IMR-90 (cell line): ENCODE measurements around the gene USP30. TPM values are rescaled to one million over a fixed set of nuclear protein-coding genes. Genes with fewer than 3 reads are reported as not detected.

Experiments
- ATAC-seq: fragments of 200-7000 bp; cut with Tn5 transposase; 2 replicates; pipeline ENCODE4 v1.9.1; 2020; ENCODE audit warnings: low read depth, mild to moderate bottlenecking, moderate library complexity
- BruUV-seq: library from RNA; stranded (reverse); fragments of 400-500 nt; replicated peaks from 2 replicates; lab custom pipeline; 2021; lab: Mats Ljungman, UMichigan
- CTCF ChIA-PET: fragments of 300-600 bp; formaldehyde crosslinking; extraction: SDS; loops from one replicate; lab custom pipeline; 2021; ENCODE audit warnings: antibody characterized with exemption; lab: Yijun Ruan, JAX
- POLR2A ChIA-PET: fragments of 300-600 bp; sonication (Branson Sonifier 250); formaldehyde crosslinking; loops from one replicate; lab custom pipeline; 2022; ENCODE audit warnings: antibody characterized with exemption; ENCODE audit not compliant: unreplicated experiment; lab: Charles Lee
- DNase-seq: peaks from one replicate; pipeline ENCODE4 v3.0.0; 2013
- H2AFZ ChIP-seq: replicated peaks from 2 replicates; pipeline ENCODE3; 2013; ENCODE audit warnings: low read length, mild to moderate bottlenecking; ENCODE audit not compliant: poor library complexity
- H2AK5ac ChIP-seq: 2 replicates; pipeline ENCODE4 v1.6.1; 2013; ENCODE audit warnings: low read depth, low read length, inconsistent platforms
- H2AK9ac ChIP-seq: replicated peaks from 2 replicates; pipeline ENCODE3; 2013; ENCODE audit warnings: mild to moderate bottlenecking, low read depth, low read length, moderate library complexity; ENCODE audit not compliant: poor library complexity
- H2BK120ac ChIP-seq: 2 replicates; pipeline ENCODE4 v1.6.1; 2013; ENCODE audit warnings: low read depth, low read length, inconsistent platforms
- H2BK15ac ChIP-seq: 3 replicates; pipeline ENCODE4 v1.6.1; 2013; ENCODE audit warnings: low read depth, low read length, inconsistent platforms
- H2BK20ac ChIP-seq: 2 replicates; pipeline ENCODE4 v1.6.1; 2013; ENCODE audit warnings: low read depth, mild to moderate bottlenecking, inconsistent platforms, low read length, moderate library complexity
- H2BK5ac ChIP-seq: 2 replicates; pipeline ENCODE4 v1.6.1; 2013; ENCODE audit warnings: mild to moderate bottlenecking, low read depth, low read length, inconsistent platforms; ENCODE audit not compliant: poor library complexity, severe bottlenecking
- H3K14ac ChIP-seq: replicated peaks from 2 replicates; pipeline ENCODE4 v1.6.1; 2013; ENCODE audit warnings: low read depth, low read length, inconsistent platforms
- H3K18ac ChIP-seq: 2 replicates; pipeline ENCODE4 v1.6.1; 2013; ENCODE audit warnings: low read depth, low read length, control low read depth
- H3K23ac ChIP-seq: 2 replicates; pipeline ENCODE4 v1.6.1; 2013; ENCODE audit warnings: low read depth, low read length, inconsistent platforms
- H3K27ac ChIP-seq: 2 replicates; pipeline ENCODE4 v1.5.1; 2013; ENCODE audit warnings: mild to moderate bottlenecking, control low read depth, low read length; ENCODE audit not compliant: insufficient read depth
- H3K27me3 ChIP-seq: 2 replicates; pipeline ENCODE4 v1.6.1; 2013; ENCODE audit warnings: low read length; ENCODE audit not compliant: control insufficient read depth, insufficient read depth
- H3K36me3 ChIP-seq: 2 replicates; pipeline ENCODE4 v1.6.1; 2013; ENCODE audit warnings: low read length, mixed read lengths; ENCODE audit not compliant: control insufficient read depth, insufficient read depth
- H3K4ac ChIP-seq: 2 replicates; pipeline ENCODE4 v1.6.1; 2013; ENCODE audit warnings: low read depth, low read length, inconsistent platforms
- H3K4me1 ChIP-seq: 2 replicates; pipeline ENCODE4 v1.6.1; 2013; ENCODE audit warnings: low read length, mixed read lengths; ENCODE audit not compliant: control insufficient read depth, insufficient read depth
- H3K4me2 ChIP-seq: 2 replicates; pipeline ENCODE4 v1.6.1; 2013; ENCODE audit warnings: low read depth, mild to moderate bottlenecking, control low read depth, low read length, moderate library complexity
- H3K4me3 ChIP-seq: 2 replicates; pipeline ENCODE4 v1.5.1; 2013; ENCODE audit warnings: low read depth, mild to moderate bottlenecking, control low read depth, low read length, moderate library complexity; ENCODE audit not compliant: insufficient read depth
- H3K56ac ChIP-seq: 2 replicates; pipeline ENCODE4 v1.6.1; 2013; ENCODE audit warnings: low read length, inconsistent platforms; ENCODE audit not compliant: insufficient read depth; ENCODE audit errors: extremely low read depth
- H3K79me1 ChIP-seq, 2 experiments: 2 replicates each; pipeline ENCODE4 v1.6.1; 2013; ENCODE audit warnings: low read length in 2 of 2, inconsistent platforms in 1 of 2, low read depth in 1 of 2
- H3K9ac ChIP-seq: 2 replicates; pipeline ENCODE4 v1.6.1; 2013; ENCODE audit warnings: low read depth, low read length, control low read depth
- H3K9me1 ChIP-seq: 2 replicates; pipeline ENCODE4 v1.6.1; 2013; ENCODE audit warnings: low read length, inconsistent platforms; ENCODE audit not compliant: insufficient read depth
- H3K9me3 ChIP-seq: 2 replicates; pipeline ENCODE4 v1.6.1; 2013; ENCODE audit warnings: low read length; ENCODE audit not compliant: control insufficient read depth, insufficient read depth
- H4K20me1 ChIP-seq: 2 replicates; pipeline ENCODE4 v1.6.1; 2013; ENCODE audit warnings: low read length, inconsistent platforms; ENCODE audit not compliant: insufficient read depth
- H4K5ac ChIP-seq: 2 replicates; pipeline ENCODE4 v1.6.1; 2013; ENCODE audit warnings: mild to moderate bottlenecking, low read depth, low read length, control low read depth
- H4K8ac ChIP-seq, 2 experiments: 2 replicates each; pipeline ENCODE4 v1.6.1; 2013; ENCODE audit warnings: low read depth in 2 of 2, low read length in 2 of 2, control low read depth in 1 of 2, inconsistent platforms in 1 of 2
- H4K91ac ChIP-seq: 2 replicates; pipeline ENCODE4 v1.6.1; 2013; ENCODE audit warnings: low read depth, low read length, inconsistent platforms; ENCODE audit not compliant: insufficient read depth
- BHLHE40 ChIP-seq: fragments of 150-350 bp; IDR thresholded peaks from 2 replicates; pipeline ENCODE4 v1.6.1; 2016; ENCODE audit warnings: mild to moderate bottlenecking, low read depth, low read length
- CEBPB ChIP-seq: IDR thresholded peaks from 2 replicates; pipeline ENCODE4 v1.6.1; 2012; ENCODE audit warnings: low read depth, low read length, improper control_type of control experiment
- CHD1 ChIP-seq: IDR thresholded peaks from 2 replicates; pipeline ENCODE4 v1.6.1; 2012; ENCODE audit warnings: low read depth, low read length, improper control_type of control experiment
- CTCF ChIP-seq: conservative IDR thresholded peaks from 2 replicates; pipeline ENCODE4 v1.5.1; 2012; ENCODE audit warnings: mild to moderate bottlenecking, low read depth, low read length, improper control_type of control experiment
- ELK1 ChIP-seq: fragments of 150-350 bp; IDR thresholded peaks from 2 replicates; pipeline ENCODE4 v1.6.1; 2016; ENCODE audit warnings: low read depth, mild to moderate bottlenecking, low read length, moderate library complexity, borderline replicate concordance
- FOS ChIP-seq: fragments of 150-350 bp; IDR thresholded peaks from 2 replicates; pipeline ENCODE4 v1.6.1; 2016; ENCODE audit warnings: low read depth, low read length
- MAFK ChIP-seq: IDR thresholded peaks from 2 replicates; pipeline ENCODE4 v1.6.1; 2012; ENCODE audit warnings: low read depth, low read length, improper control_type of control experiment
- MAZ ChIP-seq: IDR thresholded peaks from 2 replicates; pipeline ENCODE4 v1.6.1; 2012; ENCODE audit warnings: low read depth, mild to moderate bottlenecking, low read length, improper control_type of control experiment, moderate library complexity, borderline replicate concordance
- MXI1 ChIP-seq: IDR thresholded peaks from 2 replicates; pipeline ENCODE4 v1.6.1; 2012; ENCODE audit warnings: low read depth, mild to moderate bottlenecking, low read length, moderate library complexity, borderline replicate concordance
- NFE2L2 ChIP-seq: fragments of 150-350 bp; IDR thresholded peaks from 2 replicates; pipeline ENCODE4 v1.6.1; 2016; ENCODE audit warnings: low read depth, mild to moderate bottlenecking, low read length
- POLR2A ChIP-seq: IDR thresholded peaks from 2 replicates; pipeline ENCODE4 v1.6.1; 2012; ENCODE audit warnings: mild to moderate bottlenecking, low read depth, low read length
- RAD21 ChIP-seq: IDR thresholded peaks from 2 replicates; pipeline ENCODE4 v1.6.1; 2012; ENCODE audit warnings: low read length, improper control_type of control experiment
- RCOR1 ChIP-seq: IDR thresholded peaks from 2 replicates; pipeline ENCODE4 v1.6.1; 2012; ENCODE audit warnings: mild to moderate bottlenecking, low read length, improper control_type of control experiment; ENCODE audit not compliant: insufficient replicate concordance
- RFX5 ChIP-seq: IDR thresholded peaks from 2 replicates; pipeline ENCODE4 v1.8.0; 2012; ENCODE audit warnings: low read depth, mild to moderate bottlenecking, low read length, moderate library complexity
- SMC3 ChIP-seq: fragments of 150-350 bp; IDR thresholded peaks from 2 replicates; pipeline ENCODE4 v1.6.1; 2016; ENCODE audit warnings: low read depth, mild to moderate bottlenecking, antibody characterized with exemption, low read length, moderate library complexity
- USF2 ChIP-seq: fragments of 150-350 bp; IDR thresholded peaks from 2 replicates; pipeline ENCODE4 v1.6.1; 2017; ENCODE audit warnings: mild to moderate bottlenecking, antibody characterized with exemption, low read length, low read depth
- WGBS, 2 experiments: methylation state at CpG; one replicate each; pipeline versions ENCODE4 v1.1.5 to v1.1.7; 2013; ENCODE audit warnings: missing lambda C conversion rate in 2 of 2; ENCODE audit not compliant: insufficient read length in 1 of 2; ENCODE audit errors: extremely low coverage in 2 of 2; 5-methylcytosine and 5-hydroxymethylcytosine counted together
- dilution Hi-C: fragments of 300-500 bp; cut with HindIII; formaldehyde crosslinking; loops from one replicate; pipeline ENCODE4 v1.14.3; 2018; ENCODE audit warnings: low sequenced_read_pairs; ENCODE audit not compliant: unreplicated experiment
- in situ Hi-C: fragments of 300-500 bp; cut with MboI; formaldehyde crosslinking; loops from 3 replicates; pipeline ENCODE4 v1.14.3; 2019; ENCODE audit warnings: low sequenced_read_pairs, inconsistent platforms, mixed read lengths
- intact Hi-C: fragments of 100-400 bp; cut with micrococcal nuclease; formaldehyde crosslinking; loops from 2 replicates; pipeline ENCODE4 v1.10.0; 2022
- polyA plus RNA-seq, 3 experiments: library from polyadenylated mRNA; depleted of rRNA; stranded (reverse); fragments of >200 nt; gene quantifications; 2 replicates each; pipeline ENCODE4 v1.2.3, GENCODE V29; 2012; ENCODE audit warnings: low replicate concordance in 1 of 3
- total RNA-seq: library from RNA; depleted of rRNA; stranded (reverse); fragments of >200 nt; gene quantifications from 2 replicates; pipeline ENCODE4 v1.2.3, GENCODE V29; 2012

USP30 gene
- total and polyA plus RNA-seq, 2 of the 4 experiments (the other 2 are of a cell fraction) = 10.4 to 11.2 TPM

- whole genome bisulfite sequencing, 2 experiments = no CpG with 5 or more reads among the region's 1 CpG
- TF ChIP-seq NFE2L2 (no peak), MAFK (no peak), CHD1 (no peak), CEBPB (no peak), BHLHE40 (no peak), SMC3 (no peak), CTCF (no peak), MXI1 (no peak), RFX5 (no peak), POLR2A (no peak), RAD21 (no peak), RCOR1 (no peak), USF2 (no peak), ELK1 (no peak), MAZ (no peak), FOS (no peak)
- no peaks in the 10 kb centered on the region for H3K9me1 ChIP-seq
- DNase-seq (no peak), ATAC-seq (no peak)
- no peak overlapping the region for H3K27ac ChIP-seq
- no peaks in the 10 kb centered on the region for H3K79me1 ChIP-seq
- no peak overlapping the region for H2BK120ac ChIP-seq
- intact Hi-C loops (no loop called here), dilution Hi-C loops (no loop called here), in situ Hi-C loops (no loop called here)
- no peak overlapping the region for H4K91ac ChIP-seq
- no peak overlapping the region for H3K56ac ChIP-seq
- H3K4me3 ChIP-seq = no peak overlapping the region
- peaks cover 22% of the 10 kb centered on the region for H3K36me3 ChIP-seq
- H4K8ac ChIP-seq = no peak overlapping the region
- no peak overlapping the region for H4K5ac ChIP-seq
- no peak overlapping the region for H2AK9ac ChIP-seq
- no TSS peak for BruUV-seq
- no peaks in the 10 kb centered on the region for H3K27me3 ChIP-seq
- H3K4ac ChIP-seq = no peak overlapping the region
- H2BK15ac ChIP-seq = no peak overlapping the region
- no peak overlapping the region for H2AK5ac ChIP-seq
- no peaks in the 10 kb centered on the region for H3K4me1 ChIP-seq
- H3K18ac ChIP-seq = no peak overlapping the region
- H2BK5ac ChIP-seq = no peak overlapping the region
- H2BK20ac ChIP-seq = no peak overlapping the region
- no peak overlapping the region for H2AFZ ChIP-seq
- no peak overlapping the region for H3K14ac ChIP-seq
- H3K23ac ChIP-seq = no peak overlapping the region
- H3K4me2 ChIP-seq = no peak overlapping the region
- ChIA-PET CTCF (no interaction called here), POLR2A (no interaction called here)
- no peaks in the 10 kb centered on the region for H4K20me1 ChIP-seq
- H3K9ac ChIP-seq = no peak overlapping the region
- no peaks in the 10 kb centered on the region for H3K9me3 ChIP-seq
Observed at GRCh38 chr12:109065853-109066193, 13.4 kb downstream of the USP30 start.
